K562 (cell line): Measurements from ENCODE around the gene DCHS2. TPM values are rescaled to one million over a fixed set of nuclear protein-coding genes. Genes with fewer than 3 reads are reported as not detected.

Experiments used
- ESRRB ChIP-seq: fragments of 250-450 bp; sonication (Bioruptor Pico); IDR thresholded peaks from 2 replicates; pipeline ENCODE4 v1.5.0; 2020; ENCODE audit warnings: mild to moderate bottlenecking, moderate library complexity, borderline replicate concordance
- FOS ChIP-seq: IDR thresholded peaks from 3 replicates; pipeline ENCODE4 v1.6.1; 2011; ENCODE audit not compliant: insufficient read length; ENCODE audit errors: extremely low read depth
- MNT ChIP-seq, 2 experiments: fragments of 450-650 bp; conservative IDR thresholded peaks; 2 replicates each; pipeline ENCODE4 v1.6.1; 2017; ENCODE audit warnings: mild to moderate bottlenecking in 2 of 2, moderate library complexity in 2 of 2
- PCBP2 ChIP-seq: fragments of 200-400 bp; formaldehyde crosslinking; IDR thresholded peaks from 2 replicates; pipeline ENCODE4 v1.6.1; 2018; ENCODE audit warnings: low read length, low read depth, mild to moderate bottlenecking, moderate library complexity; ENCODE audit not compliant: poor library complexity, severe bottlenecking
- PTRF ChIP-seq: fragments of 450-650 bp; IDR thresholded peaks from 2 replicates; pipeline ENCODE4 v1.6.1; 2016; ENCODE audit warnings: mild to moderate bottlenecking, missing genetic modification characterization, missing compliant biosample characterization
- SMAD4 ChIP-seq: fragments of 250-450 bp; sonication (Bioruptor Pico); conservative IDR thresholded peaks from 2 replicates; pipeline ENCODE4 v1.8.0; 2021; ENCODE audit warnings: inconsistent platforms, mild to moderate bottlenecking, moderate library complexity
- TAL1 ChIP-seq: fragments of 450-650 bp; IDR thresholded peaks from 2 replicates; pipeline ENCODE4 v1.6.1; 2016; ENCODE audit warnings: mild to moderate bottlenecking
- TRIM24 ChIP-seq, 2 experiments: fragments of 450-650 bp; IDR thresholded peaks; 2 replicates each; pipeline ENCODE4 v1.6.1; 2016
- ZNF146 ChIP-seq: IDR thresholded peaks from one replicate; pipeline ENCODE4 v1.6.1; 2018; ENCODE audit warnings: missing compliant biosample characterization; ENCODE audit not compliant: unreplicated experiment
- ZNF224 ChIP-seq: sonication (generic); formaldehyde crosslinking; IDR thresholded peaks from 2 replicates; pipeline ENCODE4 v1.8.0; 2022; ENCODE audit warnings: mild to moderate bottlenecking, missing genetic modification reagents
- ZNF551 ChIP-seq: fragments of 250-450 bp; sonication (Bioruptor Pico); IDR thresholded peaks from 2 replicates; pipeline ENCODE4 v1.5.0; 2021; ENCODE audit warnings: mild to moderate bottlenecking, moderate library complexity
- ZNF586 ChIP-seq: fragments of 450-650 bp; formaldehyde crosslinking; conservative IDR thresholded peaks from 2 replicates; pipeline ENCODE4 v1.4.0; 2020; ENCODE audit warnings: mild to moderate bottlenecking, moderate library complexity
- polyA plus RNA-seq, 8 experiments: library from polyadenylated mRNA; depleted of rRNA in 4 of 8; stranded (reverse) in 5 of 8; unstranded in 3 of 8; fragments of >200 nt; fragmentation: Nextera tagmentation in 2 of 8; fragmentation: Illumina TruSeq in 1 of 8; extraction: Ambion mirVana in 2 of 8; extraction: Trizol in 1 of 8; gene quantifications; 2 replicates each; pipeline versions ENCODE4 v1.2.1 to v1.2.3, GENCODE V29; 2011 to 2014; ENCODE audit warnings: inconsistent platforms in 1 of 8, missing spikeins in 1 of 8
- total RNA-seq, 7 experiments: library from RNA; depleted of rRNA in 6 of 7; stranded (reverse); fragments of >200 nt in 6 of 7; fragmentation: Illumina TruSeq in 2 of 7; extraction: Trizol in 2 of 7; gene quantifications; 2 replicates each; pipeline versions ENCODE4 v1.2.1 to v1.2.3, GENCODE V29; 2011 to 2021; ENCODE audit warnings: low replicate concordance in 1 of 7
- TF ChIP-seq, protein P1 (sequence below), 2 experiments: fragments of 450-650 bp in 1 of 2; sonication (generic) in 1 of 2; formaldehyde crosslinking in 1 of 2; IDR thresholded peaks; 2 replicates each; pipeline versions ENCODE4 v1.7.1 to v1.9.0; 2016 to 2022; ENCODE audit warnings: inconsistent platforms in 1 of 2, mild to moderate bottlenecking in 1 of 2, missing genetic modification reagents in 1 of 2
- TF ChIP-seq, protein P2 (sequence below): fragments of 250-450 bp; sonication (Bioruptor Pico); IDR thresholded peaks from 2 replicates; pipeline ENCODE4 v1.5.0; 2022; ENCODE audit warnings: mild to moderate bottlenecking
- TF ChIP-seq, protein P3 (sequence below): sonication (generic); formaldehyde crosslinking; IDR thresholded peaks from 2 replicates; pipeline ENCODE4 v1.5.0; 2020; ENCODE audit warnings: missing genetic modification reagents

DCHS2 gene
- total and polyA plus RNA-seq, 9 of the 15 experiments (the other 6 are each of a cell fraction or from before 2014, with no cell fraction given): 0.49 to 7.1 (median 5.3) TPM

DNA sequence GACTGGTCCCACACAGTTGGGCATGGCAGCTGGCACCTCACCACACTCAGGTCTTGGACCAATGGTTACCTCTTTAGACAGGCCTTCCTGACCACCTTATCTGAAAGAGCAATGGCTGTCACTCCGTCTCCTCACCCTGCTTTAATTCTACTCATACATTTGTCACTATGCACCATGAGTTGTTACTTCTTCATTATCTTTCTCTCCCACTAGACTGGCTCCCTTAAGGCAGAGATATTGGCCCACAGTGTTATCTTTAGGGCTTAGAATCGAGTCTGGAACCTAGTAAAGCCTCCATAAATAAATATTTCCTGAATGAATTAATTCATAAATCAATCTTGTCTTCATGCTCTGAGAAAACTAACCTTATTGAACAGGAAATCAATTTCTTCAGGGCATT is 46.6 kb downstream of the DCHS2 start (continued):
- TF ChIP-seq, protein P1, sequence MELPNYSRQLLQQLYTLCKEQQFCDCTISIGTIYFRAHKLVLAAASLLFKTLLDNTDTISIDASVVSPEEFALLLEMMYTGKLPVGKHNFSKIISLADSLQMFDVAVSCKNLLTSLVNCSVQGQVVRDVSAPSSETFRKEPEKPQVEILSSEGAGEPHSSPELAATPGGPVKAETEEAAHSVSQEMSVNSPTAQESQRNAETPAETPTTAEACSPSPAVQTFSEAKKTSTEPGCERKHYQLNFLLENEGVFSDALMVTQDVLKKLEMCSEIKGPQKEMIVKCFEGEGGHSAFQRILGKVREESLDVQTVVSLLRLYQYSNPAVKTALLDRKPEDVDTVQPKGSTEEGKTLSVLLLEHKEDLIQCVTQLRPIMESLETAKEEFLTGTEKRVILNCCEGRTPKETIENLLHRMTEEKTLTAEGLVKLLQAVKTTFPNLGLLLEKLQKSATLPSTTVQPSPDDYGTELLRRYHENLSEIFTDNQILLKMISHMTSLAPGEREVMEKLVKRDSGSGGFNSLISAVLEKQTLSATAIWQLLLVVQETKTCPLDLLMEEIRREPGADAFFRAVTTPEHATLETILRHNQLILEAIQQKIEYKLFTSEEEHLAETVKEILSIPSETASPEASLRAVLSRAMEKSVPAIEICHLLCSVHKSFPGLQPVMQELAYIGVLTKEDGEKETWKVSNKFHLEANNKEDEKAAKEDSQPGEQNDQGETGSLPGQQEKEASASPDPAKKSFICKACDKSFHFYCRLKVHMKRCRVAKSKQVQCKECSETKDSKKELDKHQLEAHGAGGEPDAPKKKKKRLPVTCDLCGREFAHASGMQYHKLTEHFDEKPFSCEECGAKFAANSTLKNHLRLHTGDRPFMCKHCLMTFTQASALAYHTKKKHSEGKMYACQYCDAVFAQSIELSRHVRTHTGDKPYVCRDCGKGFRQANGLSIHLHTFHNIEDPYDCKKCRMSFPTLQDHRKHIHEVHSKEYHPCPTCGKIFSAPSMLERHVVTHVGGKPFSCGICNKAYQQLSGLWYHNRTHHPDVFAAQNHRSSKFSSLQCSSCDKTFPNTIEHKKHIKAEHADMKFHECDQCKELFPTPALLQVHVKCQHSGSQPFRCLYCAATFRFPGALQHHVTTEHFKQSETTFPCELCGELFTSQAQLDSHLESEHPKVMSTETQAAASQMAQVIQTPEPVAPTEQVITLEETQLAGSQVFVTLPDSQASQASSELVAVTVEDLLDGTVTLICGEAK (IDR thresholded peaks at IDR 0.05): no peak
- TF ChIP-seq, protein P1 (CRISPR knock-in tag; IDR thresholded peaks at IDR 0.05): no peak
- TF ChIP-seq ZNF551 (CRISPR knock-in tag): no peak
- TF ChIP-seq PCBP2: no peak
- no peak for TF ChIP-seq ESRRB (CRISPR knock-in tag)
- TF ChIP-seq, protein P2, sequence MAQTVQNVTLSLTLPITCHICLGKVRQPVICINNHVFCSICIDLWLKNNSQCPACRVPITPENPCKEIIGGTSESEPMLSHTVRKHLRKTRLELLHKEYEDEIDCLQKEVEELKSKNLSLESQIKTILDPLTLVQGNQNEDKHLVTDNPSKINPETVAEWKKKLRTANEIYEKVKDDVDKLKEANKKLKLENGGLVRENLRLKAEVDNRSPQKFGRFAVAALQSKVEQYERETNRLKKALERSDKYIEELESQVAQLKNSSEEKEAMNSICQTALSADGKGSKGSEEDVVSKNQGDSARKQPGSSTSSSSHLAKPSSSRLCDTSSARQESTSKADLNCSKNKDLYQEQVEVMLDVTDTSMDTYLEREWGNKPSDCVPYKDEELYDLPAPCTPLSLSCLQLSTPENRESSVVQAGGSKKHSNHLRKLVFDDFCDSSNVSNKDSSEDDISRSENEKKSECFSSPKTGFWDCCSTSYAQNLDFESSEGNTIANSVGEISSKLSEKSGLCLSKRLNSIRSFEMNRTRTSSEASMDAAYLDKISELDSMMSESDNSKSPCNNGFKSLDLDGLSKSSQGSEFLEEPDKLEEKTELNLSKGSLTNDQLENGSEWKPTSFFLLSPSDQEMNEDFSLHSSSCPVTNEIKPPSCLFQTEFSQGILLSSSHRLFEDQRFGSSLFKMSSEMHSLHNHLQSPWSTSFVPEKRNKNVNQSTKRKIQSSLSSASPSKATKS (CRISPR knock-in tag): no peak
- TF ChIP-seq ZNF224 (CRISPR knock-in tag): no peak
- TF ChIP-seq FOS: no peak
- no peak for TF ChIP-seq ZNF146 (CRISPR knock-in tag)
- no peak for TF ChIP-seq PTRF (tag)
- TF ChIP-seq SMAD4 (CRISPR knock-in tag): no peak
- no peak for TF ChIP-seq ZNF586
- TF ChIP-seq, protein P3, sequence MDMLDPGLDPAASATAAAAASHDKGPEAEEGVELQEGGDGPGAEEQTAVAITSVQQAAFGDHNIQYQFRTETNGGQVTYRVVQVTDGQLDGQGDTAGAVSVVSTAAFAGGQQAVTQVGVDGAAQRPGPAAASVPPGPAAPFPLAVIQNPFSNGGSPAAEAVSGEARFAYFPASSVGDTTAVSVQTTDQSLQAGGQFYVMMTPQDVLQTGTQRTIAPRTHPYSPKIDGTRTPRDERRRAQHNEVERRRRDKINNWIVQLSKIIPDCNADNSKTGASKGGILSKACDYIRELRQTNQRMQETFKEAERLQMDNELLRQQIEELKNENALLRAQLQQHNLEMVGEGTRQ: no peak
- peak in 1 of 2 experiments; percentile 69; a peak in 2 of 4 replicates for TF ChIP-seq TRIM24 (IDR thresholded peaks at IDR 0.05)
- peak; percentile 82 for TF ChIP-seq TAL1
- TF ChIP-seq MNT (conservative IDR thresholded peaks at IDR 0.05): 0 out of 4 replicates have a peak, but pooled peaks of 1 of the 2 experiments have one; percentile 17
